Measurements from ENCODE around the gene XYLT1. TPM values are rescaled to one million over a fixed set of nuclear protein-coding genes. Genes with fewer than 3 reads are reported as not detected.

XYLT1 gene
- total and polyA plus RNA-seq, 2 of the 8 experiments (the other 6 are each of a cell fraction or from before 2014, with no cell fraction given): 6.6 to 25.4 TPM

GRCh38 chr16:17067882-17068281 lies 402.9 kb downstream of the XYLT1 start:
- Histone ChIP-seq H3K79me1 (ENCODE audit: low read depth, low read length) (no peaks in the 10 kb centered on the region), H2BK20ac (ENCODE audit: low read length) (no peak overlapping the region), H3K4ac (replicated peaks; ENCODE audit: insufficient read length, low read depth, low read length) (no peak overlapping the region), H4K20me1 (replicated peaks in 1 of 2; ENCODE audit: control insufficient read depth in 1 of 2, insufficient read depth in 2 of 2, low read length in 2 of 2) (no peaks in the 10 kb centered on the region), H2BK120ac (replicated peaks; ENCODE audit: low read depth, low read length) (no peak overlapping the region), H3K9me3 (ENCODE audit: insufficient read depth in 2 of 2, low read depth in 1 of 2, low read length in 1 of 2) (no peaks in the 10 kb centered on the region), H3K23me2 (ENCODE audit: low read depth, low read length) (no peaks in the 10 kb centered on the region), H3K18ac (ENCODE audit: extremely low read depth, low read length) (no peak overlapping the region), H4K8ac (ENCODE audit: extremely low read depth, insufficient read depth, low read length) (no peak overlapping the region), H3K27ac (ENCODE audit: low read depth, low read length) (no peak overlapping the region), H3K36me3 (ENCODE audit: control insufficient read depth in 2 of 4, insufficient read depth in 4 of 4, low read length in 3 of 4) (no peaks in the 10 kb centered on the region), H3K27me3 (replicated peaks in 1 of 4; ENCODE audit: control insufficient read depth in 3 of 4, extremely low read depth in 1 of 4, insufficient read depth in 3 of 4, low read length in 3 of 4) (no peaks in the 10 kb centered on the region), H3K56ac (replicated peaks; ENCODE audit: insufficient read length, low read depth, low read length) (no peak overlapping the region), H3K23ac (ENCODE audit: insufficient read length) (no peak overlapping the region), H2BK15ac (ENCODE audit: low read length) (no peak overlapping the region), H3K4me3 (ENCODE audit: extremely low read depth in 1 of 4, insufficient read depth in 2 of 4, low read depth in 3 of 4, low read length in 4 of 4) (no peak overlapping the region), H2AK5ac (ENCODE audit: low read depth, low read length) (no peak overlapping the region), H3K4me2 (ENCODE audit: insufficient read depth in 1 of 2, low read depth in 2 of 2, low read length in 2 of 2) (no peak overlapping the region), H3K4me1 (replicated peaks in 1 of 4; ENCODE audit: control insufficient read depth in 3 of 4, insufficient read depth in 4 of 4, low read length in 3 of 4) (peaks cover 0 to 2% (median 1%) of the 10 kb centered on the region in 4 experiments; a peak in 5 of 7 replicates), H3K14ac (ENCODE audit: insufficient read length) (no peak overlapping the region), H2BK12ac (ENCODE audit: low read depth, low read length) (no peak overlapping the region), H4K91ac (replicated peaks; ENCODE audit: insufficient read length, low read length) (no peak overlapping the region), H4K5ac (ENCODE audit: insufficient read length, low read depth, low read length) (no peak overlapping the region), H2BK5ac (ENCODE audit: low read depth, low read length) (no peak overlapping the region), H3K79me2 (ENCODE audit: control insufficient read depth in 1 of 2, insufficient read depth in 2 of 2, low read length in 2 of 2) (no peaks in the 10 kb centered on the region), H3K9ac (replicated peaks in 1 of 4; ENCODE audit: extremely low read depth in 1 of 4, low read depth in 3 of 4, low read length in 3 of 4) (no peak overlapping the region), H2AFZ (ENCODE audit: low read length) (no peak overlapping the region)
- FAIRE-seq (no peak), DNase-seq (ENCODE audit: low read depth in 1 of 2, low spot score in 2 of 2) (no peak)
- POLR2A ChIA-PET (ENCODE audit: partially characterized antibody): interaction anchor here (0.8 kb wide), 1 partner anchor 9 kb away, joined by 3 read pairs; no protein-coding TSS in a partner anchor
- CTCF ChIA-PET (ENCODE audit: partially characterized antibody): interaction anchor here (0.9 kb wide), 1 partner anchor 143 kb away, joined by 4 read pairs; no protein-coding TSS in a partner anchor
- TF ChIP-seq, protein P1, sequence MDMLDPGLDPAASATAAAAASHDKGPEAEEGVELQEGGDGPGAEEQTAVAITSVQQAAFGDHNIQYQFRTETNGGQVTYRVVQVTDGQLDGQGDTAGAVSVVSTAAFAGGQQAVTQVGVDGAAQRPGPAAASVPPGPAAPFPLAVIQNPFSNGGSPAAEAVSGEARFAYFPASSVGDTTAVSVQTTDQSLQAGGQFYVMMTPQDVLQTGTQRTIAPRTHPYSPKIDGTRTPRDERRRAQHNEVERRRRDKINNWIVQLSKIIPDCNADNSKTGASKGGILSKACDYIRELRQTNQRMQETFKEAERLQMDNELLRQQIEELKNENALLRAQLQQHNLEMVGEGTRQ (IDR thresholded peaks at IDR 0.05; ENCODE audit: low read length): no peak
- TF ChIP-seq EP300 (IDR thresholded peaks at IDR 0.05; ENCODE audit: borderline replicate concordance in 1 of 2, low read depth in 2 of 2, low read length in 2 of 2): no peak
- TF ChIP-seq RAD21 (IDR thresholded peaks at IDR 0.05 in 1 of 2, conservative IDR thresholded peaks at IDR 0.05 in 1 of 2; ENCODE audit: low read depth in 2 of 2, low read length in 2 of 2): no peak
- TF ChIP-seq POU5F1 (IDR thresholded peaks at IDR 0.05; ENCODE audit: low read depth, low read length): no peak
- TF ChIP-seq BACH1 (IDR thresholded peaks at IDR 0.05; ENCODE audit: low read length): no peak
- TF ChIP-seq CREB1 (IDR thresholded peaks at IDR 0.05): no peak
- 91% methylated on average over 4 of the region's 4 CpGs; no CpG with 5 or more reads in 1 of the 2 experiments for whole genome bisulfite sequencing, 2 experiments (ENCODE audit: extremely low coverage in 1 of 2, insufficient coverage in 1 of 2, insufficient read length in 1 of 2, insufficient replicate concordance in 2 of 2, low coverage in 1 of 2, low lambda C conversion rate in 2 of 2, missing lambda C conversion rate in 1 of 2)

Data from H1 (cell line).